ENCODE results near the gene TLCD3B.

DNA sequence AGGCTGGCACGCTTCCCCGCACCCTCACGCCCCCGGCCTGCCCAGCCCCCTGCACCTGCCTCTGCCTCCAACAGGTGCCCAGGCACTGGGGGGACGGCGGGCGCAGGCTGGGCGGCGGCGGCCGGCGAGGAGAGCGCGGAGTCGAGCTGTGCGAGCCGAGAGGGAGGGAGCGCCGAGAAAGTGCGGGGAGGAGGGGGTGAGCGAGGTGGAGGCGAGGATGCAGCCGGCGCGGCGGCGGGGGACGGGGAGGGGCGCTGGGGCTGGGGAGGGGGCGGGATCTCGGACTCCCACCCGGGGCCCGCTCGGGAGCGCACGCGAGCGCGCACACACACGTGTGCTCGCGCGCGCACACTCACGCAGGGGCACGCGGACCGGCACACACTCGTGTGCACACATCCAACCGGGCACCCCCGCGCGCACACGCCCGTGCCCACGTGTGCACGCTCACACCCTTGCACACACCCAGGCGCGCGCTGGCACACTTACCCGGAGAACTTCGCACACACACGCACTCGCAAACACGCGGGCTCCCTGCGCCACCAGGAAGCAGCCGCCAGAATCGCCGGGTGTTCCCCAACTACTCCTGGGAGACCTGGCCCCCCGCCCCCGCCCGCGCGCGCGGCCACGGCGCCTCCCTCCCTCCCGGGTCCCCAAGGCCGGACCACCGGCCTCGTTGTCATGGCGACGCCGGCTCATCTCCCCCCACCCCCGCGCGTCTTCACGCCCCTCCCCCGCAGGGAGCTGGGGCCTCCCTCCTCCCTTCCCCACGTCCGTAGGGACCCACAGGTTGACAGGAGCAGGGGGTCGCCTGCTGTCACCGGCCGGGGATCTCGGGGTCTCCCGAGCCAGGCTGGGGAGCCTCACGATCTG is 20.0 kb downstream of the TLCD3B start, which contains the start of gene DOC2A:
- no peak for TF ChIP-seq POLR2A (IDR thresholded peaks at IDR 0.05)
- TF ChIP-seq, protein P1, sequence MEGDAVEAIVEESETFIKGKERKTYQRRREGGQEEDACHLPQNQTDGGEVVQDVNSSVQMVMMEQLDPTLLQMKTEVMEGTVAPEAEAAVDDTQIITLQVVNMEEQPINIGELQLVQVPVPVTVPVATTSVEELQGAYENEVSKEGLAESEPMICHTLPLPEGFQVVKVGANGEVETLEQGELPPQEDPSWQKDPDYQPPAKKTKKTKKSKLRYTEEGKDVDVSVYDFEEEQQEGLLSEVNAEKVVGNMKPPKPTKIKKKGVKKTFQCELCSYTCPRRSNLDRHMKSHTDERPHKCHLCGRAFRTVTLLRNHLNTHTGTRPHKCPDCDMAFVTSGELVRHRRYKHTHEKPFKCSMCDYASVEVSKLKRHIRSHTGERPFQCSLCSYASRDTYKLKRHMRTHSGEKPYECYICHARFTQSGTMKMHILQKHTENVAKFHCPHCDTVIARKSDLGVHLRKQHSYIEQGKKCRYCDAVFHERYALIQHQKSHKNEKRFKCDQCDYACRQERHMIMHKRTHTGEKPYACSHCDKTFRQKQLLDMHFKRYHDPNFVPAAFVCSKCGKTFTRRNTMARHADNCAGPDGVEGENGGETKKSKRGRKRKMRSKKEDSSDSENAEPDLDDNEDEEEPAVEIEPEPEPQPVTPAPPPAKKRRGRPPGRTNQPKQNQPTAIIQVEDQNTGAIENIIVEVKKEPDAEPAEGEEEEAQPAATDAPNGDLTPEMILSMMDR (IDR thresholded peaks at IDR 0.05) = no peak

All from upper lobe of left lung (tissue), 4 donors.